HL-60 (cell line): ENCODE results near the gene WRAP53.

Experiments used
- DNase-seq, 2 experiments: peaks; one replicate each; pipeline ENCODE4 v3.0.0-alpha.2; 2010 to 2020; ENCODE audit warnings: low read depth in 1 of 2, low spot score in 1 of 2
- H3K27ac ChIP-seq: fragments of 250-450 bp; sonication (Bioruptor Pico); replicated peaks from 2 replicates; pipeline ENCODE4 v1.5.1; 2020; ENCODE audit warnings: mild to moderate bottlenecking, moderate library complexity
- H3K27me3 ChIP-seq: fragments of 250-450 bp; sonication (Bioruptor Pico); 2 replicates; pipeline ENCODE4 v1.5.1; 2021; ENCODE audit warnings: mild to moderate bottlenecking, moderate library complexity; ENCODE audit not compliant: insufficient read depth, poor library complexity, severe bottlenecking
- H3K4me3 ChIP-seq: replicated peaks from 2 replicates; pipeline ENCODE4 v1.5.1; 2011; ENCODE audit warnings: mild to moderate bottlenecking, control low read depth, low read length; ENCODE audit not compliant: insufficient read depth
- GABPA ChIP-seq: IDR thresholded peaks from 2 replicates; pipeline ENCODE4 v1.6.1; 2012; ENCODE audit warnings: low read depth
- POLR2AphosphoS5 ChIP-seq: IDR thresholded peaks from 2 replicates; pipeline ENCODE4 v1.6.1; 2012; ENCODE audit warnings: low read depth
- SPI1 ChIP-seq: IDR thresholded peaks from 2 replicates; pipeline ENCODE4 v1.6.1; 2012; ENCODE audit warnings: low read depth, mild to moderate bottlenecking, borderline replicate concordance
- TF ChIP-seq, protein P1 (sequence below): IDR thresholded peaks from one replicate; pipeline ENCODE4 v1.5.1; 2011; ENCODE audit warnings: low read length, control low read depth, inconsistent platforms; ENCODE audit not compliant: insufficient read depth
- TF ChIP-seq, protein P2 (sequence below): IDR thresholded peaks from 2 replicates; pipeline ENCODE4 v1.6.1; 2012; ENCODE audit warnings: low read depth; ENCODE audit not compliant: insufficient replicate concordance

WRAP53 gene

DNA sequence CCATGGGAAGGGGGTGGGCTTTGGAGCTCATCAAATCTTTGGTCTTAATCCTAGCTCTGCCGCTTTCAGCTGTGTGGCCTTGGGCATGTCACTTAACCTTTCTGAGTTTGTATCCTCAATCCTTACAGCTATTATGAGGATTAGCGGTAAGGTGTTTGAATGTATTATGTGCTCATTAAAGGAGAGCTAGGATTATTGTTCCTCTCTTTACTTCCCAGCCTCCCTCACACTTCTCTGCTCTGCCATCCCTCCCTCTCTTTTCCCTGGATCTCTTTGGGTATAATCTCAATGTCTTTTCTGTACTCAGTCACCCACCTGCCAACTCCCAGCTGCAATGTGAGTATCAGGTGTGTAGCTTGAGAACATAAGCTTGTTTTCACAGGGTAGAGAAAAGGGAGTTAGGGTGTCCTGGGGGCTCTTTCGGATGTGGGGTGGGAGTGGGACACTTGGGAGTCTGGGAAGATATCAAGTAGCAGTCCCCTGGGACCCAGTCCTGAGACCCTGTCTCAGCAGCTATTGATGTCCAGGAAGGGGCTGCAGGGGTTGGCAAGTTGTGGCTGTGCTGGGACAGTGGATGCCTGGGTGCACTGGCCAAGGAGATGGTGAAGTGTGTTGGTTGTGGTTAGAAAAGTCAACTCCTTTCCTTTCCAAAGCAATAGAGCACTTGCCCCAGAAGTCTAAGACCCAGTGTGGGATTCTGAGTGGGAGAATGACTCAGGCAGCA lies 18.5 kb downstream of the WRAP53 start:
- DNase-seq = no peak
- Histone ChIP-seq H3K4me3 (no peak overlapping the region), H3K27me3 (peaks cover 6% of the 10 kb centered on the region), H3K27ac (no peak overlapping the region)
- TF ChIP-seq, protein P1, sequence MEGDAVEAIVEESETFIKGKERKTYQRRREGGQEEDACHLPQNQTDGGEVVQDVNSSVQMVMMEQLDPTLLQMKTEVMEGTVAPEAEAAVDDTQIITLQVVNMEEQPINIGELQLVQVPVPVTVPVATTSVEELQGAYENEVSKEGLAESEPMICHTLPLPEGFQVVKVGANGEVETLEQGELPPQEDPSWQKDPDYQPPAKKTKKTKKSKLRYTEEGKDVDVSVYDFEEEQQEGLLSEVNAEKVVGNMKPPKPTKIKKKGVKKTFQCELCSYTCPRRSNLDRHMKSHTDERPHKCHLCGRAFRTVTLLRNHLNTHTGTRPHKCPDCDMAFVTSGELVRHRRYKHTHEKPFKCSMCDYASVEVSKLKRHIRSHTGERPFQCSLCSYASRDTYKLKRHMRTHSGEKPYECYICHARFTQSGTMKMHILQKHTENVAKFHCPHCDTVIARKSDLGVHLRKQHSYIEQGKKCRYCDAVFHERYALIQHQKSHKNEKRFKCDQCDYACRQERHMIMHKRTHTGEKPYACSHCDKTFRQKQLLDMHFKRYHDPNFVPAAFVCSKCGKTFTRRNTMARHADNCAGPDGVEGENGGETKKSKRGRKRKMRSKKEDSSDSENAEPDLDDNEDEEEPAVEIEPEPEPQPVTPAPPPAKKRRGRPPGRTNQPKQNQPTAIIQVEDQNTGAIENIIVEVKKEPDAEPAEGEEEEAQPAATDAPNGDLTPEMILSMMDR = no peak

DNA sequence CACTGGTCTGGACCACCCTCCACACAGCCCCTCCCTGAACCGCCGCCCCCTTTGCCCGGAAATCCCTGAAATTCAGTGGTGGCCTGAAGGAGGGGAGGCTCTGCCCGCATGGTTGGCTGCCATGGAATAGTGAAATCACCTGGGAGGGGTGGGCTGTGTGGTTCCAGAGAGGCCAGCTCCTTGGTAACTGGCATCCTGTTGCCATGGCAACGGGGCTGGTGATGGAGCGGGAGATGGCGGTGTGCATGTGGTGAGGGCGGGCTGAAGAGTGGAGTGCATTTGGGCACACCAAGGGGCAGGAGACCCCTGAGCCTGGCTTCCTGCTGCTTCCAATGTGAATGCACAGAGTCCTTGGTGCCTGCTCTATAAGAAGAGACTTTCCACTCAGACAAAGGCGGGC lies 19.2 kb downstream of the WRAP53 start:
- H3K27me3 ChIP-seq = peaks cover 6% of the 10 kb centered on the region
- H3K27ac ChIP-seq = no peak overlapping the region
- no peak overlapping the region for H3K4me3 ChIP-seq
- TF ChIP-seq, protein P1 = no peak
- no peak for TF ChIP-seq GABPA
- TF ChIP-seq POLR2AphosphoS5 = no peak
- TF ChIP-seq, protein P2, sequence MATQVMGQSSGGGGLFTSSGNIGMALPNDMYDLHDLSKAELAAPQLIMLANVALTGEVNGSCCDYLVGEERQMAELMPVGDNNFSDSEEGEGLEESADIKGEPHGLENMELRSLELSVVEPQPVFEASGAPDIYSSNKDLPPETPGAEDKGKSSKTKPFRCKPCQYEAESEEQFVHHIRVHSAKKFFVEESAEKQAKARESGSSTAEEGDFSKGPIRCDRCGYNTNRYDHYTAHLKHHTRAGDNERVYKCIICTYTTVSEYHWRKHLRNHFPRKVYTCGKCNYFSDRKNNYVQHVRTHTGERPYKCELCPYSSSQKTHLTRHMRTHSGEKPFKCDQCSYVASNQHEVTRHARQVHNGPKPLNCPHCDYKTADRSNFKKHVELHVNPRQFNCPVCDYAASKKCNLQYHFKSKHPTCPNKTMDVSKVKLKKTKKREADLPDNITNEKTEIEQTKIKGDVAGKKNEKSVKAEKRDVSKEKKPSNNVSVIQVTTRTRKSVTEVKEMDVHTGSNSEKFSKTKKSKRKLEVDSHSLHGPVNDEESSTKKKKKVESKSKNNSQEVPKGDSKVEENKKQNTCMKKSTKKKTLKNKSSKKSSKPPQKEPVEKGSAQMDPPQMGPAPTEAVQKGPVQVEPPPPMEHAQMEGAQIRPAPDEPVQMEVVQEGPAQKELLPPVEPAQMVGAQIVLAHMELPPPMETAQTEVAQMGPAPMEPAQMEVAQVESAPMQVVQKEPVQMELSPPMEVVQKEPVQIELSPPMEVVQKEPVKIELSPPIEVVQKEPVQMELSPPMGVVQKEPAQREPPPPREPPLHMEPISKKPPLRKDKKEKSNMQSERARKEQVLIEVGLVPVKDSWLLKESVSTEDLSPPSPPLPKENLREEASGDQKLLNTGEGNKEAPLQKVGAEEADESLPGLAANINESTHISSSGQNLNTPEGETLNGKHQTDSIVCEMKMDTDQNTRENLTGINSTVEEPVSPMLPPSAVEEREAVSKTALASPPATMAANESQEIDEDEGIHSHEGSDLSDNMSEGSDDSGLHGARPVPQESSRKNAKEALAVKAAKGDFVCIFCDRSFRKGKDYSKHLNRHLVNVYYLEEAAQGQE = no peak
- no peak for TF ChIP-seq SPI1
- DNase-seq = no peak

DNA sequence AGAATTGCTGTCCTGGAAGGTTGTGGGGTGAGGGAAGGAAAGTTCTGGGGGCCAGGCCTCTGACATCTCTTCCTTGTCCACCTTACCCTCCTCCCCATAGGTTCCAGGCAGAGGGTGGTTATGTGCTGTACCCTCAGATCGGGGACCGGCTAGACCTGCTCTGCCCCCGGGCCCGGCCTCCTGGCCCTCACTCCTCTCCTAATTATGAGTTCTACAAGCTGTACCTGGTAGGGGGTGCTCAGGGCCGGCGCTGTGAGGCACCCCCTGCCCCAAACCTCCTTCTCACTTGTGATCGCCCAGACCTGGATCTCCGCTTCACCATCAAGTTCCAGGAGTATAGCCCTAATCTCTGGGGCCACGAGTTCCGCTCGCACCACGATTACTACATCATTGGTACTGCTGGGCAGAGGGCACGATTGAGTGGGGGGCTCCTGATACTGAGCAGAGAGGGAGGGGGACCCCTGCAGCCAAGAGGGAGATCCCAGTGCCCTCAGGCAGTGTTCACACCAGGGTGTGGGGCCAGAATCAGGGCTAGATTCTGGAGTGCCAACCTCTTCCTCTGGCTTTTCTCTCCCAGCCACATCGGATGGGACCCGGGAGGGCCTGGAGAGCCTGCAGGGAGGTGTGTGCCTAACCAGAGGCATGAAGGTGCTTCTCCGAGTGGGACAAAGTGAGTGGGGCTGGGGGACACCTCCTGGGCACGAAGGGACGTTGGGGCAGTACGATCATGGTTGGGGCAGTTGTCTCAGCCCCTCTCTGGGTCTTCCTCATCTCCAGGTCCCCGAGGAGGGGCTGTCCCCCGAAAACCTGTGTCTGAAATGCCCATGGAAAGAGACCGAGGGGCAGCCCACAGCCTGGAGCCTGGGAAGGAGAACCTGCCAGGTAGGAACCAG lies 19.8 kb downstream of the WRAP53 start:
- peaks cover 6% of the 10 kb centered on the region for H3K27me3 ChIP-seq
- no peak overlapping the region for H3K4me3 ChIP-seq
- no peak overlapping the region for H3K27ac ChIP-seq
- no peak for TF ChIP-seq SPI1
- TF ChIP-seq POLR2AphosphoS5 = no peak
- TF ChIP-seq, protein P1 = no peak
- no peak for DNase-seq

DNA sequence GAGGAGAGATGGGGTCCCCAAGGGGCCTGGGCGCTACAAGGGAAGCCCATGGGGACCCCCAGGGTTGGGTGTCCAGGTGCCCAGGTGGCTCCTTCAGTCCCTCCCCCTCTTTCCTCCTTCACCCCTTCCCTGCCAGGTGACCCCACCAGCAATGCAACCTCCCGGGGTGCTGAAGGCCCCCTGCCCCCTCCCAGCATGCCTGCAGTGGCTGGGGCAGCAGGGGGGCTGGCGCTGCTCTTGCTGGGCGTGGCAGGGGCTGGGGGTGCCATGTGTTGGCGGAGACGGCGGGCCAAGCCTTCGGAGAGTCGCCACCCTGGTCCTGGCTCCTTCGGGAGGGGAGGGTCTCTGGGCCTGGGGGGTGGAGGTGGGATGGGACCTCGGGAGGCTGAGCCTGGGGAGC lies 20.8 kb downstream of the WRAP53 start:
- no peak for DNase-seq
- Histone ChIP-seq H3K27ac (no peak overlapping the region), H3K4me3 (no peak overlapping the region), H3K27me3 (peaks cover 6% of the 10 kb centered on the region)
- TF ChIP-seq SPI1 = no peak
- TF ChIP-seq, protein P1 = no peak
- TF ChIP-seq, protein P2 = no peak
- no peak for TF ChIP-seq GABPA
- TF ChIP-seq POLR2AphosphoS5 = no peak
